DMS 273 treated with DMSO at 0.1 percent for 48 hours (cell line): Measurements from ENCODE around the gene SYNE1.

Experiments
- DNase-seq: peaks from one replicate; lab custom pipeline; 2025; lab: John Stamatoyannopoulos, UW

The SYNE1 gene

DNA sequence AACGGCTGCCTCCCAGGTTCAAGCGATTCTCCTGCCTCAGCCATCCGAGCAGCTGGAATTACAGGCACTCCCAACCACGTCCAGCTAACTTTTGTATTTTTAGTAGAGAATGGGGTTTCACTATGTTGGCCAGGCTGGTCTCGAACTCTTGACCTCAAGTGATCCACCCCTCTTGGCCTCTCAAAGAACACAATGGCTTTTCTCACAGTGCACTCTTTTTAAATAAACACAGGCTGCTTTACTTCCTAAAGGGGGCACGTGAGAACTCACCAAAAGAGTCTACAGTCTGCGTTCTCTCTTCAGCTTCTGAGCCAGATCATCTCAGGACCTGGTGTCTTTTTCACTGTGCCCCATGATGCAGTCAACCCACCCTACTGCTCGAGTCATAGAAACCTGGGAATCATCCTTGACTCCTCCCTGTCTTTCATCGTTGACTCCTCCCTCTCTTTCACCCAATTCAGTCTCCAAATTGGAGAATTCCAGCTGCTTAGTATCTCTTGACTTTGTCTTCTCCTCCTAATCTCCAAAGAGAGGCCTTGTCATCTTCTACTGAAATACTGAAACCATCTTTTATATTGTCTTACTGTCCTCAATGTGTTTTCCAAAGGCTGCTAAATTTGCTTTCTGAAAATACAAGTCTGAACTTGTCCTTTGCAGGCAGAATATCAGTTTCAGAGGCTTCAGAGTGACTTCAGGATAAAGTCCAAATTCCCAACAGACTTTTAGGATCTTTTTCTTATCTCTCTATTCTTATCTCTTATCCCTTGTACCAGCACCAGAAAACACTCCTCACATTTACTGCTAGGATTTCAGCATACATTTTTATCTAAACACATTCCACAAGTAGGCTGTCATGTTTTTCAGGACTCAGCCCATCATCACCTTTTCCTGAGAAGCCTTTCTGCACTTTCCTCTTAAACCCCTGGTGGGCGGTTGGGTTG lies 323.4 kb downstream of the SYNE1 start:
- DNase-seq, result no peak

- DNase-seq, result no peak
Measured at GRCh38 chr6:152312434-152312833, 324.7 kb downstream of the SYNE1 start.

DNA sequence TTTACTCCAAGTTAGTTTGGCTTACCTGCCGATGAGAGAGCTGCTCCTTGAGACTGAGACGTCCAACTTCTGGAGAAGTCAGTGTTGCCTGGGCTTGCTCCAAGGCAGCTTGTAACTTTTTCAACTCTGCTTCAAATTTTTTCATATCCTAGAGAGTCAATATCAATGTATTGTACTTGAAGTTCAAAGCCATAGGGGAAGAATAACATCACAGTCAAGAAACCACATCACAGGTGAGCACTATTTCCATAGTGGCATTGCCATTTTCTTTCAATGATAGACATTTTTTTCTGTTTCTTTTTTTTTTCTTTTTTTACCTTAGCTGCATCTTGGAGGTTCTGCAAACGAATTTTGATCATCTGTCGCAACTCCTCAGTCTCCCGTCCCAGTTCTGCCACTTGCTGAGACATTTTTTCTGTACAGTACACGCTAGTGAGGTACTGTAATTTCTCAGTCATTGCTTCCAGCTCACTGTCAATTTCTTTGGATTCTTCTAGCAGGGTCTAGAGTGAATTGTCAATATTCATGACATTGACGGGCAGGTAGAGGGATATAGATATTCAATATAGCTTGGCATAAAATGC lies 326.7 kb downstream of the SYNE1 start:
- no peak for DNase-seq

- DNase-seq, result no peak
Measured at GRCh38 chr6:152309648-152310047, 327.5 kb downstream of the SYNE1 start.

- no peak for DNase-seq
Measured at GRCh38 chr6:152309006-152309405, 328.2 kb downstream of the SYNE1 start.

- DNase-seq, result no peak
Measured at GRCh38 chr6:152308306-152308705, 328.9 kb downstream of the SYNE1 start.

DNA sequence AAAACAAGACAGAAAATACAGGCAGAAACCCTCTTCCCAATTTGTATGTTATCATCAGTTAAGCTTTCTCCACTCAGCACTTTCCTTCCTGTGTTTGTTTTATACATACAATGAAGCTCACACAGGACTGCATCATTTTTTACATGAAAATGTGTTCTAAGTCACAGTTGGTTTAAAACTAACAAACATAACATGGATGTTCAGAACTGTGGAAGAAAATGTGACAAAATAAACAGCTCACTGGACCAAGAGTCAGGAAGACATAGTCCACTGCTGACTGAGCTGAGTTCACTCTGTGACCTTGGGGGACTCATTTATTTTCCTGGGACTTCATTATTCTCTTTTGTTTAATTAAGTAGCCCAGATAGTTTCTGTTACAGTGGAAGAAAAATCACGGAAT lies 331.5 kb downstream of the SYNE1 start:
- DNase-seq, result no peak

GRCh38 chr6:152301765-152302568 lies 335.2 kb downstream of the SYNE1 start:
- DNase-seq, result peak; percentile 89

- DNase-seq, result no peak
Measured at GRCh38 chr6:152301021-152301764, 336.0 kb downstream of the SYNE1 start.

DNA sequence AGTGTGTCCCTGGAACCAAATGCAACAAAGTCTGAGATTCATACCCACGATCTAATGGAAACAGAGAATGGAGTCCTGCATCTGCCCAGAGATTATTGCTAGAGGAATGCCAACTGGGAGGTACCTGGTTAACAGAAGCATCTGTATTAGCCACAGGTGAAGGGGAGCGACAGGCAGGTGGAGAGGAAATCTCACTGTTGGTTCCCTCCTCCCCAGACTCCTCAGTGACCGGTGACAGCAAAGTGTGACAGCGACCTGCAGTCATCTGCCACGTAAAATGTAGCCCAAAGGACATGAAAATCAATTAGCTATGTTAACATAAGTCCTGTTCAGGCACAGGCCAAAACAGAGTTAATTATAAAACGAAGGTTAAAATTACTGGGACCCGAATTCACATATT lies 336.6 kb downstream of the SYNE1 start:
- no peak for DNase-seq

DNA sequence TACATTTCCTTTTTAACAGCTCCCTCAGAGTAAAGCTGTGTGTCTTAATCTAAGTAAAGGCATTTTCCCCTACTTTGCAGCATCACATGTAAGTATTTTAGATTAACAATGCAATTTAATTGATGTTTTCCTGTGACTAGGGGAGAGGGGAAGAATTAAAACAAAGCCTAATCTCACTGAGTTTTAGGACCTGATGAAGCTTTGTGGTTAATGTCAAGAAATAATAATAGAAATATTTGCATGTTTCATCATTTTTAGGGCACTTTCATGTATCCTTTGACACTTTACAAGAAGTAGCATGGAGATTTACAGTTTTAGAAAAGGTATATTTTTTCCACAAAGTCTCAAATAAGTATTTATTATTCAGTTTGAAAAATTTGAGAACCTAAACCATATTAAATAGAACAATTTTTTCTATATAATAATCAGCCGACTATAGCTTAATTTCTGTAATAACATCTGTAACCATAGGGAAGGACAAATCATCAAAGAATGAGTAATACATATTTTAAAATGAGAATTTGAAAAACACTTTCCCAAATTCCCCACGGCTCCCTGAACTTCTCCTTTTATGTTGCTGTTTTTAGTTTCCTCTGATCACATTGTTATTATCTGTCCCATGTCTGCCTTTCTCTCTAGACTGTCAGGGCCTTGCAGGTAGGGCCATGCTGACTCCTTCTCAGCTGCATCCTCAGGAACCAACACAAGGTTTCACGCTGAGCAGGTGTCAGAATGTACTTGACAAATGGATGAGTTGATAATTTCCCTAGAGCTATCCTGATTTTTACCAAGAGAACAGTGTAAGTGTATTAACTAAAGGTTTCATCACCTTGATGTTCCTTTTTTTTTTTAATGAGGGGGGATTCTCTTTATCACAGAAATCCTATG lies 338.1 kb downstream of the SYNE1 start:
- DNase-seq, result no peak

GRCh38 chr6:152298055-152298647 lies 339.0 kb downstream of the SYNE1 start:
- no peak for DNase-seq

DNA sequence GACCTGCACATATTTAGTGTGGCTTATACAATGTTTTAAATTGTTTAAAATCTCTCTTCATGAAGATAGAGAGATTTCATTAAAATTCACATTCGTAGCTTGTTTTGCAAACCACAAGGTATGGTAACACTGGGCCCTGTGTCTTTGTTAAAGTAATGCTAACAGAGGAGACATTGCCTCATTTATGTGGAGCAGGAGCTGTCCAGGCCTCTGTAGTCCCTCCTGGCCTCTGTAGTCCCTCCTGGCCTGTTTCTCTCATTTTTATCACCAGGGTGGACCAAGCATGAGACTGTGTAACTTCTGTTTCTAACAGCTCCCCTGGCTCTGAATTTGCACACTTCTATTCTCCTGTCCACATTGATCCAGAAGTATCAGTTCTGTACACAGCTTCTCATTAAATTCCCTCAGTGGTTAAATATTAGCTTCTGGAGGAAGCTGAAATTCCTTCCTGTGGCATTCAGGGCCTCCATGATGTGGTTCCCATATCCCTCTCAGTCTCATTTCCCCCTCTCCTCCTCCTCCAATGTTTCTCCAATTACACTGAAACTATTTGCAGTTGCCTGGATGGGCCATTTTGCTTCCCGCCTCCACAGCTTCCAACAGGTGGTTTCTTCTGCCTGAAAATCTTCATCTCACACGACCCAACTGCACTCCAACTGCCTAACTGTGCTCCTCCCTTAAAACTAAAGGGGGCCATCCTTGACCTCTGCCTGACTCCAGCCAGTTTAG lies 340.4 kb downstream of the SYNE1 start:
- DNase-seq, result no peak

DNA sequence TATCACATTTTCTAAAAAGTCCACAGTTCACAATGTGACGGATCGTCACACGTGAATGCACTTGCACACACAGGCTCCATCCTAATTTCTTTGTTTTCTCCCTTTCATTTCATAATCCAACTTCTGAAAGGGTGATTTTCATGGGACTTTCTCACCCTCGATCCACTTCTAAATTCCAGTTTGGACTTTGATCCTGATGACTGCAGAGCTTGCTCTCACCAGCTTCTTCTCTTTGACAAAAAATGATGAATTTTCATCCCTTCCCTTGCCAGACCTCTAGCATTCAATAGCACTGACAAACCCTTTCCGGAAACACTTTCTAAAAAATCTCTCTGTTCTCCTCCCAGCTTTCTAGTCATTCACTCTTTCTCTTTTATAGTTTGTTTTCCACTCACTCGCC lies 341.2 kb downstream of the SYNE1 start:
- DNase-seq, result no peak

DNA sequence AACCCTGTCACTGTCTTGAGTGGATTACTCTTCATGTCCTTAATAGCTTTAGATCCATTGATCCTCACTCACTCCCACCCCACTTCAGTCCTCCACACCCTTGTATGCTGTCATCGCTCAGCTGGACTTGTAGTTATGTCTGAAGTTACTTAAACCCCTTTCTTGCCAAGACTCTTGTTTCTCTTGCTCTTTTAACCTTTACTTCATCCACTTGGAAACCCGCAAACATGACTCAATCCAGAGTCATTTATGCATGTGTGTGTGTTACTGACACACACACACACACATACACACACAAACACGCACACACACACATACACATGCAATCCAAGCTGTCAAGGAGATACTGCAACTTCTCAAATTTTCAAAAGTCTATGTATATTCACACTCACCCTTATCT lies 341.8 kb downstream of the SYNE1 start:
- no peak for DNase-seq

GRCh38 chr6:152293404-152293803 lies 343.8 kb downstream of the SYNE1 start:
- peak; percentile 73 for DNase-seq

DNA sequence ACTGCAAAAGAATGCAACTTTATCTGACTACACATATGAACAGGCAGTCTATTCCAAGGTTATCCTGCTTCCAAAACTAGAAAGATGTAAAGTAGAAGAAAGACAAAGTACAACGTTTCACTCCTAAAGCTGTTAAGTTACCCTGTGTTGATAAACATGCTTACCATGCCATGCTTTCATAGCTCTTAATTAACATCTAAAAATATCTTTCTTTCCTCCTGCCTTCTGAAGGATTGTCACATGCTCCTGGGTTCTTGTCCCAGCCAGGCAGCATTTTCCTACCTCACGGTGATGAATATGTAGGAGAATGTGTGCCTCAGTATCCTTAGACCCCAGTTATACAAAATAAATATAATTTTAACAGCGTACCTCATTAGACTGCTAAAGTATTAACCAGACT lies 344.6 kb downstream of the SYNE1 start:
- no peak for DNase-seq

DNA sequence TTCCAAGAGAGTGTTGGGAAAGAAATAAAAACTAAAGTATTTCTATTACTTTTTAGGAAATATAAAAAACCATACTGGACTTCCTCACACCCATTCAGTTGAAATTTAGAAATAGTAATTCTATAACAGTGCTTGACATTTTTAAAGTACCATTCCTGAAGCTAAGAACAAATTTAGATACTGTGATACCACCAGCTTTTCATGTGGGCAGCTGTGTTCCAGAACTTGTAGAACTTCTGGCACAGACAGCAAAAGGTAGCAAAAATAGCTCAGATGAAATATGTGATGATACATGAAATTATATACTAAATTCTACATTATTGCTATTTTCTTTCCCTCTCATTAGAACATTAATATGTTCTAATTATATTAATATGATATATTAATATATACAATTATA lies 346.5 kb downstream of the SYNE1 start:
- DNase-seq, result no peak

- DNase-seq, result peak; percentile 73
Measured at GRCh38 chr6:152277826-152278329, 359.3 kb downstream of the SYNE1 start.

DNA sequence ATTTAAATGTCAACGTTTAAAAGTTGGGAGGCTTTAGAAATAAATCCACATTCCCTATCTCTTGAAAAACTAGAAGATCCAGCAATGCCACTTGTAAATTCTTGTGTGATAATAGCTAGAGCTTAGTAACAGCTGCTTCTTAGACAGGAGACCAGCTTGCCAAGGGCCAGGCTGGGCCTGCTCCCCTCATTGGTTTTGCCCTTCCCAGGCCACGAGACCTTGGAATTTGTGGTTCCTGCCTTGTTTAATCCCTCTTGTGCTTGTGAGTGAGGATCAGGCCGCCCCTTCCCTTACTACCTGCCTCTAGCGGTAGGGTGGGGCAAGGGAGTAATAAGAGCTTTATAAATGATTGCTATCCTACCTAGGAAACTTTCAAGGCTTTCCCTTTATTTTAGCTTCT lies 363.5 kb downstream of the SYNE1 start:
- peak; percentile 38 for DNase-seq
